PC-9 (cell line): Measurements from ENCODE around the gene CLIC2.
"Not testable (repeated sequence)": the region's sequence is repeated elsewhere in the genome, so short reads cannot be mapped to it uniquely, and the experiment has no call there.

Source experiments
- EZH2 ChIP-seq: fragments of 200-600 bp; sonication (generic); IDR thresholded peaks from 2 replicates; pipeline ENCODE4 v1.8.0; 2017; ENCODE audit warnings: antibody characterized with exemption, low read depth
- TF ChIP-seq, protein P1 (sequence below): fragments of 200-600 bp; sonication (generic); conservative IDR thresholded peaks from 2 replicates; pipeline ENCODE4 v1.6.1; 2017; ENCODE audit warnings: mixed run types, antibody characterized with exemption, mild to moderate bottlenecking, moderate library complexity

DNA sequence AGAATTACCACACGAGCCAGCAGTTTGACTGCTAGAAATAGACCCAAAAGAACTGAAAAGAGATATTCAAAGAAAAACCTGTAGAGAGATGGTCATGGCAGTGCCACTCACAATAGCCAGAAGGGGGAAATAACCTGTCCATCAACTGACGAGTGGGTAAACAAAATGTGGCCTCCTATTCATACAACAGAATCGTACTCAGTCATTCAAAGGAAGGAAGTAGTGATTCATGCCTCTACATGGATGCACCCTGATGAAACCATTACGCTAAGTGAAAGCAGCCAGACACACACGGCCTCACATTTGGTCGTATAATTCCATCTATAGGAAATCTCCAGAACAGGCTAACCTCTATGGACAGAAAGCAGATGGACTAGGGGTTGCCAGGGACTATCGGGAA, 45.4 kb upstream of the CLIC2 start:
- TF ChIP-seq, protein P1, sequence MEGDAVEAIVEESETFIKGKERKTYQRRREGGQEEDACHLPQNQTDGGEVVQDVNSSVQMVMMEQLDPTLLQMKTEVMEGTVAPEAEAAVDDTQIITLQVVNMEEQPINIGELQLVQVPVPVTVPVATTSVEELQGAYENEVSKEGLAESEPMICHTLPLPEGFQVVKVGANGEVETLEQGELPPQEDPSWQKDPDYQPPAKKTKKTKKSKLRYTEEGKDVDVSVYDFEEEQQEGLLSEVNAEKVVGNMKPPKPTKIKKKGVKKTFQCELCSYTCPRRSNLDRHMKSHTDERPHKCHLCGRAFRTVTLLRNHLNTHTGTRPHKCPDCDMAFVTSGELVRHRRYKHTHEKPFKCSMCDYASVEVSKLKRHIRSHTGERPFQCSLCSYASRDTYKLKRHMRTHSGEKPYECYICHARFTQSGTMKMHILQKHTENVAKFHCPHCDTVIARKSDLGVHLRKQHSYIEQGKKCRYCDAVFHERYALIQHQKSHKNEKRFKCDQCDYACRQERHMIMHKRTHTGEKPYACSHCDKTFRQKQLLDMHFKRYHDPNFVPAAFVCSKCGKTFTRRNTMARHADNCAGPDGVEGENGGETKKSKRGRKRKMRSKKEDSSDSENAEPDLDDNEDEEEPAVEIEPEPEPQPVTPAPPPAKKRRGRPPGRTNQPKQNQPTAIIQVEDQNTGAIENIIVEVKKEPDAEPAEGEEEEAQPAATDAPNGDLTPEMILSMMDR, result not testable (repeated sequence)
- not testable (repeated sequence) for TF ChIP-seq EZH2
